Measurements from ENCODE around the gene DRC7.
"Not testable (repeated sequence)": the region's sequence is repeated elsewhere in the genome, so short reads cannot be mapped to it uniquely, and the experiment has no call there.

DRC7 gene

DNA sequence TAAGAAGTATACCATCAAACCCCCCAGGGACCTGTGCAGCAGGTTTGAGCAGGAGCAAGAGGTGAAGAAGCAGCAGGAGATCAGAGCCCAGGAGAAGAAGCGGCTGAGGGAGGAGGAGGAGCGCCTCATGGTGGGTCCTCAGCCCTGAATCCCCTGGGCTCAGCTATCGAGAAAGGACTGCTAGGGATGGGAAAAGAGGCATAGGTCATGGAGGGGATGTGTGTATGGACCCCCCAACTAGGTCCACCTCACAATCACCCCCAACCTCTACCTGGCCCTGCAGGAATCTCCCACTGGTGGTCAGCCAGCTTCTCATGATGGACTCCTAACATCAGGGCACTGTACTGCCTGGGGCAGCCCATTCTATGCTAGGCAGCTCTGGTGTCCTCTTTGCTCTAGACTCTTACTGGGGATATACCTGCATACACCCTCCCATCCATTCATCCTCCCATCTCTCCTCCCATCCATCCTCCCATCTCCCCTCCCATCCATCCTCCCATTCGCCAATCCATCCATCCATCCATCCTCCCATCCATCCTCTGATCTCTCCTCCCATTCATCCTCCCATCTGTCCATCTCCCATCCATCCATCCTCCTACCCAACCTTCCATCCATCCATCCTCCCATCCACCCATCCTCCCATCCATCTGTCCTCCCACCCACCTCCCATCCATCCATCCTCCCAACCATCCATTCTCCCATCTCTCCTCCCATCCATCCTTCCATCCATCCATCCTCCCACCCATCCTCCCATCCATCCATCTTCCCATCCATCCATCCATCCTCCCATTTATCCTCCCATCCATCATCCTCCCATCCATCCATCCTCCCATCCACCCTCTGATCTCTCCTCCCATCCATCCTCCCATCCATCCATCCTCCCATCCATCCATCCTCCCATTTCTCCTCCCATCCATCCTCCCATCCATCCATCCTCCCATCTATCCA lies 10.6 kb downstream of the DRC7 start:
- no peak for FAIRE-seq
- DNase-seq (ENCODE audit: extremely low spot score, insufficient read length, low read depth) = no peak

DNA sequence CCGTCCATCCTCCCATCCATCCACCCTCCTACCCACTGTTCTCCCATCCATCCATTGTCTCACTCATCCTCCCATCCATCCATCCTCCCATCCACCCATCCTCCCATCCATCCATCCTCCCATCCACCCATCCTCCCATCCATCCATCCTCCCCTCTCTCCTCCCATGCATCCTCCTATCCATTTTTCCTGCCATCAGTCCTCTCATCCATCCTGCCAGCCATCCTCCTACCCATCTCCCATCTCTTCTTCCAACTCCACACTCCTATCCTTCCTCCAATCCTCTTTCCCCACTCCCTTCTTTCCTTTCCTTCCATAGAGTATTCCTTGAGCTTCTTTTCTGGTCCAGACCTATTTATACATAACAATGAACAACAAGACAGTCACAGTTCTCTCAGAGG lies 12.1 kb downstream of the DRC7 start:
- FAIRE-seq (no peak), DNase-seq (ENCODE audit: extremely low spot score, insufficient read length, low read depth) (no peak)

GRCh38 chr16:57707331-57707730 lies 12.7 kb downstream of the DRC7 start:
- DNase-seq (ENCODE audit: extremely low spot score, insufficient read length, low read depth) = no peak
- FAIRE-seq = no peak

DNA sequence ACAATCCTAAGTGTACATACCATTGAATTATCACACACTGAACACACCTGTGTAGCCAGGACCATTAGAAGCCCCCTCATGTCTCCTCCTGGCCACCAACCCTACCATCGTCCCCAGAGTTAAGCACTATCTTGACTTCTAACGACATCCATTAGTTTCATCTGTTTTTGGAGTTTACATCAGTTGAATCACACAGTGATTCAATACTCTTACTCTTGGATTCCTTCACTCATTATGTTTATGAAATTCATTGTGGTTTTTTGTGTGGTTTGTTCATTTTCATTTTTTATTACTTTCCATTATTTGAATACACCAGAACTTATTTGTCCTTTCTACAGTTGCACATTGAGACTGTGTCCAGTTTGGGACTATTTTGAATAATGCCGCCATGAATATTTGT lies 13.6 kb downstream of the DRC7 start:
- DNase-seq (ENCODE audit: extremely low spot score, insufficient read length, low read depth) = no peak
- no peak for FAIRE-seq

- FAIRE-seq = no peak
- DNase-seq (ENCODE audit: extremely low spot score, insufficient read length, low read depth) = no peak
Observed at GRCh38 chr16:57709663-57710062, 15.1 kb downstream of the DRC7 start.

GRCh38 chr16:57711346-57711745 lies 16.7 kb downstream of the DRC7 start:
- FAIRE-seq (no peak), DNase-seq (ENCODE audit: extremely low spot score, insufficient read length, low read depth) (no peak)

DNA sequence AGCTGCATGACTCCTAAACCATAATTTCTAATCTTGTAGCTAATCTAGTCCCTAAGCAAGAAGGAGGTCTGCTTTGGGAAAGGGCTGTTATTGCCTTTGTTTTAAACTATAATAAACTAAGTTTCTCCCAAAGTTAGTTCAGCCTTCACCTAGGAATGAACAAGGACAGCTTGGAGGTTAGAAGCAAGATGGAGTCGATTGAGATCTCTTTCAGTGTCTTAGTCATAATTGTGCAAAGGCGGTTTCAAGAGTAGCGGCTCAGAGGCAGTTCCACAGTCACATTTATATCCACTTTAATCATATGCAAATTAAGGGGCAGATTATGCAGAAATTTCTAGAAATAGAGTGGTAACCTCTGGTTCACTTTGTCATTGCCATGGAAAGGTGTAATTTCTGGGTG lies 17.4 kb downstream of the DRC7 start:
- FAIRE-seq (no peak), DNase-seq (ENCODE audit: extremely low spot score, insufficient read length, low read depth) (no peak)

GRCh38 chr16:57712569-57712968 lies 18.0 kb downstream of the DRC7 start:
- FAIRE-seq; DNase-seq (ENCODE audit: extremely low spot score, insufficient read length, low read depth): not testable (repeated sequence)

DNA sequence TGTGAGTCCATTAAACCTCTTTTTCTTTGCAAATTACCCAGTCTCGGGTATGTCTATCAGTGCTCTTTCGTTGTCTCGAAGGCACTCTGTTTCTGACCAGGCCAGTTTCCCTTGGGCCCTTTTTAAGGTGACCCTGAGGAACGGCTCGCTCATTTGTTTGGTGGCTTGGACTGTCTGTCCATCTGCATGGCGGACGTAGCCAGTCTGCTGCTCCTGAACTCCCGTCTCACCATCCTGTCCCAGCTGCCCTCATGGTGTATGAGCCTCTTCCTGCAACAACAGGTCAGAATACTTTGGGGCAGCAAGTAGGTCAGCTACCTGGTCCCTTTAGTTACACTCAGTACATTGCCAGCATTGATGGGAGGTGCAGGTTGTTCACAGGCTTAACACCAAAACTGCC lies 19.0 kb downstream of the DRC7 start:
- FAIRE-seq (no peak), DNase-seq (ENCODE audit: extremely low spot score, insufficient read length, low read depth) (no peak)

GRCh38 chr16:57714047-57714446 lies 19.4 kb downstream of the DRC7 start:
- DNase-seq (ENCODE audit: extremely low spot score, insufficient read length, low read depth) (no peak), FAIRE-seq (no peak)

DNA sequence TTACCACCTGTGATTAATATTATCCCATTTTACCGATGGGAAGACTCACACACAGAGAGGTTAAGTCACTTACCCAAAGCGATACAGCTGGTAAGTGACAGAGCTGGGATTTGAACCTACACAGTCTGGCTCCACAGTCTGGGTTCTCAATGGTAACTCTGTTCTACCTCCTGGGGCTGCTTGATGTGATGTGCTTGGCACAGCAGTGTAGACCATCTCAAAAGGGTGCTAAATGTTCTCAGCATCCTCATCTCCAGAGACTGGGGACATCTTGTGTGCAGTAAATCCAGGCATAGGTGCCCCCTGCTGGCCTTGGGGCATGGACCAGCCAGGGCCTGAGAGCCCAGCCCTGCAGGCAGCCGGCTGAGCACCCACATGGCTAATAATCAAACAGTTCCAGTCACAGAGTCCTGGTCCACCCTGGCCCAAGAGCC lies 25.6 kb downstream of the DRC7 start:
- FAIRE-seq = peak; percentile 63
- DNase-seq (ENCODE audit: extremely low spot score, insufficient read length, low read depth) = no peak

- no peak for DNase-seq (ENCODE audit: extremely low spot score, insufficient read length, low read depth)
- FAIRE-seq = no peak
Observed at GRCh38 chr16:57721356-57722209, 27.0 kb downstream of the DRC7 start.

- no peak for DNase-seq (ENCODE audit: extremely low spot score, insufficient read length, low read depth)
- no peak for FAIRE-seq
Observed at GRCh38 chr16:57722210-57722499, 27.5 kb downstream of the DRC7 start.

- DNase-seq (ENCODE audit: extremely low spot score, insufficient read length, low read depth) = no peak
- no peak for FAIRE-seq
Observed at GRCh38 chr16:57722651-57723050, 28.0 kb downstream of the DRC7 start.

DNA sequence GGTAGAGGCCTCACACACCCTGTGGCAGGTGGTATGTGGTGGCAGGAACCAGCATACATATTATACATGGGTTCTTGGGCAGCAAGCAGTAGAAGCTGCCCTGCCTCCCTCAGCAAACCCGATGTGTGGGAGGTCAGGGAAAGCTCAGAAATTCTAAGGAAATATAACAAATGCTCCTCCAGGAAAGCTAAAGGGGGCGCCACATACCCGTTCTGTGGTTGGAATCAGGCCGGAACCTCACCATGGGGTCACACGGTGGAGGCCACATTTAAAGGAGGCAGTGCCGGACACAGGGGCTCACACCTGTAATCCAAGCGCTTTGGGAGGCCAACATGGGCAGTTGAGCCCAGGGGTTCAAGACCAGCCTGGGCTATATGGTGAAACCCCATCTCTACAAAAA lies 28.6 kb downstream of the DRC7 start:
- DNase-seq (ENCODE audit: extremely low spot score, insufficient read length, low read depth) = no peak
- no peak for FAIRE-seq

DNA sequence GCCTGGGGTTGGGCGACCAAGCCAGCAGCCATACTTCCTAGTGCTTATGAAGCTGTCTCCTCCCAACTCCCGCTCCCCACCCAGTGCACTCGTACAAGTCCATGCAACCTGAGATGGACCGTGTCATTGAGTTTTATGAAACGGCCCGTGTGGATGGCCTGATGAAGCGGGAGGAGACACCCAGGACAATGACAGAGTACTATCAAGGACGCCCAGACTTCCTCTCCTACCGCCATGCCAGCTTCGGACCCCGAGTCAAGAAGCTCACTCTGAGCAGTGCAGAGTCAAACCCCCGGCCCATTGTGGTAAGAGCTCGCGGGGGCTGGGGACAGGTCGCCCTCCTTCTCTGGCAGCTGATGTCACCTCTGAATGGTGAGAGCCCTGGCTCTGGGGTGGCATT lies 29.9 kb downstream of the DRC7 start:
- no peak for DNase-seq (ENCODE audit: extremely low spot score, insufficient read length, low read depth)

GRCh38 chr16:57725151-57725550 lies 30.5 kb downstream of the DRC7 start:
- DNase-seq (ENCODE audit: extremely low spot score, insufficient read length, low read depth) (no peak), FAIRE-seq (no peak)

More for the DNA sequence above, 29.9 kb downstream of the DRC7 start:
- FAIRE-seq = no peak

- DNase-seq (ENCODE audit: extremely low spot score, insufficient read length, low read depth) = no peak
- no peak for FAIRE-seq
Observed at GRCh38 chr16:57725554-57725953, 30.9 kb downstream of the DRC7 start.

DNA sequence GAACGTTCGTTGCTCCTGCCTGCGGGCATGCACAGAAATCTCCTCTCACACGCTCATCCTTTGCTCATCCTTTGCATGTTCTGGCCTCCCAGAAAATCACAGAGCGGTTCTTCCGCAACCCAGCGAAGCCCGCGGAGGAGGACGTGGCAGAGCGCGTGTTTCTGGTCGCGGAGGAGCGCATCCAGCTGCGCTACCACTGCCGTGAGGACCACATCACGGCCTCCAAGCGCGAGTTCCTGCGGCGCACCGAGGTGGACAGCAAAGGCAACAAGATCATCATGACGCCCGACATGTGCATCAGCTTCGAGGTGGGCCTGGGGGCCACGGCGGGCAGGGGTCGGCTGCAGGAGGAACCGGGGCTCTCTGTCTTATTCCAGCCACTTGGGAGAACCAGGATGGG lies 31.4 kb downstream of the DRC7 start:
- DNase-seq (ENCODE audit: extremely low spot score, insufficient read length, low read depth) = no peak
- FAIRE-seq = no peak

DNA sequence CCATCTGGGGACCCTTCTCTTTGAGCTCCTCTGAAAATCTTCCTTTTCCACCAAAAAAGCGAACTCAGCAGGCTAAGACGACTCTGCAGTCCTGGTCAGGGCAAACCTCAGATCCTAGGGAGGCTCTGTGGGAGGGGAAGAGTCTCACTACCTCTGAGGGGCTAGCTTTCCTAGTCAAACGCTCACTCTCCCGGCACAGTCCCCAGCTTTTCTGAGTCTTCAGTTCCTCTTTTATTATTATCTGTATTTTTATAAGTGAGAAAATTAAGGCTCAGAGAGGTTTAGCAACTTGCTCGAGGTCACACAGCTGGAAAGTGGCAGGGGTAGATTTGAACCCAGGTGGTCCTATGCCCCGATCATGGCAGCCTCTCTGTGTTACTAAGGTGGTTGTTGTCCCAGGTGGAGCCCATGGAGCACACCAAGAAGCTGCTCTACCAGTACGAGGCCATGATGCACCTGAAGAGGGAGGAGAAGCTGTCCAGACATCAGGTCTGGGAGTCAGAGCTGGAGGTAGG lies 31.9 kb downstream of the DRC7 start:
- DNase-seq (ENCODE audit: extremely low spot score, insufficient read length, low read depth) = no peak

GRCh38 chr16:57727610-57728009 lies 33.0 kb downstream of the DRC7 start:
- FAIRE-seq (no peak), DNase-seq (ENCODE audit: extremely low spot score, insufficient read length, low read depth) (no peak)

More for the DNA sequence above, 31.9 kb downstream of the DRC7 start:
- FAIRE-seq = no peak
